GM12872 (cell line): ENCODE measurements around the gene SLC16A6.

ENCODE experiments used
- CTCF ChIP-seq: IDR thresholded peaks from 3 replicates; pipeline ENCODE4 v1.5.1; 2011; ENCODE audit warnings: low read depth, mild to moderate bottlenecking, low read length, moderate library complexity; ENCODE audit not compliant: insufficient read depth

The SLC16A6 gene

GRCh38 chr17:68324654-68325336, 33.9 kb upstream of the SLC16A6 start:
- TF ChIP-seq CTCF, result no peak

DNA sequence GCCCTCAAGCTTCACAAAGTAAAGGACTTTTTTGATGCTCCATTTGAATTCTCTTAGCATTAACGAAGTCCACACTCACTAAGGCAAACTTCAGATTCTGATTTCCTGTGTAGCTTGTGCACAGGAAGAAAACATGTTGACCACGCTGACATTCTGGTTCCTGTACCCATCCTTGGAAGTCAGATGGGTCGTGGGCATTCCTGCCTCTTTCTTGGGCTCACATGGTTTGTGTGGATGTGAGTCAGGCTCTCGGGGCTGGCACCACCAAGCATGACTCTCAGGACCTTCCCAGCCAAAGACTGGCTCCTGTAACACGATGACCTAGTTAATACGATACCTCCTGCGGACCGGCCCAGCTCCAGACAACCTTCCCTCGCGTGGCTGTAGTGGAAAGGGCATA, 33.2 kb upstream of the SLC16A6 start:
- TF ChIP-seq CTCF, result no peak

GRCh38 chr17:68322630-68323029, 31.7 kb upstream of the SLC16A6 start:
- no peak for TF ChIP-seq CTCF

- TF ChIP-seq CTCF, result no peak
These were observed 30.6 kb upstream of the SLC16A6 start for GRCh38 chr17:68321556-68321954.

- TF ChIP-seq CTCF, result no peak
These were observed 30.1 kb upstream of the SLC16A6 start for GRCh38 chr17:68320943-68321555.

DNA sequence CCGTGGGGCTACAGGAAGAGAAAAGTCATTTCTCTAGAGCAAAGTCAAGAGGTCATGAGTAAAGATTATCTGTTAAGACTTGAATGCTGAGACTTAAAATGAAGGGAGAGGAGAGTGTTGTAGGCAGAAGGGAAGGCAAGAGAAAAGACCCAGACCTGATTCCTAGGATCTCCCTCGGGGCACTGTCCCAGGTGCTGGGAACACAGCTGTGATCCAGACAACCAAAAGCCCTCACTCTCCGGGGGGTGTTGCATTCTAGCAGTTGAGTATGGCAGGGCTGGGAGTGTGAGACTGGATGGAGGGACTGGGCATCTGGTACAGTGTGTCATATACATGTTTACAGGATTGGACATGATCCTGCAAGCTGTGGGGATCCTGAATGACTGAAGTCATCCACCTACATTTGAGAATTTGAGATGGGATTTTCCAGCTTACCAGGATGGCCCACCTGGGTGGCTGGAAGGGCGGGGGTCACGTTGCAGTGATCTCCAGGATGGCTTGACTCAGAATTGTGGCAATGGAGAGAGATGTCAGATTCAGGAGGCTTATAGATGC, 29.5 kb upstream of the SLC16A6 start:
- TF ChIP-seq CTCF, result no peak

DNA sequence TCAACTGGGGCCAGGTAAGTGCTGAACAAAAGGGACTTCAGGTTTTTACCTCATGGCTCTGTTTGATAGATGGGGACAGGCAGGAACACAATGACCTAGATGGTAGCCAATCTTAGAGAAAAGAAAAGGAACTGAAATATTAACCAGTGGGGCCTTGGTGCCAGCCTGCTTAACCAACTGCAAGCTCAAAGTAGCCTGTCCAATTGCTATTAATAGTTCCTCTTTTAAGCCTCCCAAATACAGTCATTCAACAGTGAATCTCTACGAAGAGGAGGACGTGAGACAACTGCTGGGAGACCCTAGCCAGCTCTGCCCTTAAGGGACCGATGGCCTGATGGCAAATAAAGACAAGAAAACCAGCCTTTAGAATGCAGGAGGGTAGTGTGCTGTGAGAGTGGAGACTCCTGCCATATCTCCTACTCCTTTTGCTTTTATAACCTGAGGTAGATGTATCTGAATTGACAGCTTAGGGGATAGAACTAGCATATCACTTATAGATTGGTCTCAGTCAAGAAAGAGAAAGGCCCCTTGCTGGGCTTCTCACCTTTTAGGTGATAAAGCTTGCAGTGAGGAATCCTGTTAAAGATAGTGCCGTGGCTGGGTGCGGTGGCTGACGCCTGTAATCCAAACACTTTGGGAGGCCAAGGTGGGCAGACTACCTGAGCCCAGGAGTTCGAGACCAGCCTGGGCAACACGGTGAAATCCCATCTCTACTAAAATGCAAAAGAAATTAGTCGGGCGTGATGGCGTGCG, 28.7 kb upstream of the SLC16A6 start:
- no peak for TF ChIP-seq CTCF
